Pons (tissue), 1 donor: Measurements from ENCODE around the gene IL17RD.
A peak's percentile ranks its signal among the peaks of the same experiment; 100 is the strongest.
"Not testable (repeated sequence)": the region's sequence is repeated elsewhere in the genome, so short reads cannot be mapped to it uniquely, and the experiment has no call there.

Source experiments
- DNase-seq: peaks from one replicate; pipeline ENCODE4 v3.0.0-alpha.2; 2016; ENCODE audit warnings: low spot score

IL17RD gene

DNA sequence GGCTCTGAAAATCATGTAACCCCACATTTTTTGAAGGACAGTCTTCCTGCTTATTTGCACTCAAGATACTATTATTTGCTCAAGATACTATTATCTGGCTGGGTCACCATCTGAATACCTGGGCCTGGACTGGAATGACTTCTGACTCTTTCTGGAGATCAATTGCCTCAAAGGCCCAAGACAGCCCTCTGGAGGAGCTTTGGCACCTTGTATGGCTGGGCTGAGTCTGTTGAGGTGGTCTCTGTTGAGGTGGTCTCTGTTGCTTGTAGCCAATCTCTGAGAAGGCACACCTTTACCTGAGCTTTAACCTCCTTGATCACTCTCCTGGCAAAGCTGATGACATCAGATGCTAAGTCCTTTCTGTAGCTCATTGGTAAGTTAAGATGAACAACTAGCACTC is 71.7 kb downstream of the IL17RD start:
- no peak for DNase-seq

GRCh38 chr3:57091521-57092273 is 73.5 kb downstream of the IL17RD start:
- no peak for DNase-seq

GRCh38 chr3:57089043-57089442 is 76.1 kb downstream of the IL17RD start:
- no peak for DNase-seq

DNA sequence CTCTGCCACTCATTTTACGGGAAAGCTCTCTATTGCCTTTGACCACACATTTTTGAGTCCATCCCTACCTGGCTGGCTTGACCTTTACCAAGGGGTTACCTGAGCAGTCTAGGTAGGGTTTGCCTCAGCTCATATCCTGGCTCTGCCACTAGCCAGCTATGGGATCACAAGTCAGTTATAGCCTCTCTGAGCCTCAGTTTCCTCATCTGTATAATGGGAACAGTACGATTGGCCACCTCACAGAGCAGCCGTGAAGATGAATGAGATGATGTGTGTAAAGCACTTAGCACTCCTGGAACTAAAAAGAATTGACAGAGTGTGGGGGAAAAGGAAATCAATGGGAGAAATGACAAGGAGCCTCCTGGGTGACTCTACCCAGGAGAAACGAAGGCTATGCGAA is 76.7 kb downstream of the IL17RD start:
- DNase-seq, result no peak

DNA sequence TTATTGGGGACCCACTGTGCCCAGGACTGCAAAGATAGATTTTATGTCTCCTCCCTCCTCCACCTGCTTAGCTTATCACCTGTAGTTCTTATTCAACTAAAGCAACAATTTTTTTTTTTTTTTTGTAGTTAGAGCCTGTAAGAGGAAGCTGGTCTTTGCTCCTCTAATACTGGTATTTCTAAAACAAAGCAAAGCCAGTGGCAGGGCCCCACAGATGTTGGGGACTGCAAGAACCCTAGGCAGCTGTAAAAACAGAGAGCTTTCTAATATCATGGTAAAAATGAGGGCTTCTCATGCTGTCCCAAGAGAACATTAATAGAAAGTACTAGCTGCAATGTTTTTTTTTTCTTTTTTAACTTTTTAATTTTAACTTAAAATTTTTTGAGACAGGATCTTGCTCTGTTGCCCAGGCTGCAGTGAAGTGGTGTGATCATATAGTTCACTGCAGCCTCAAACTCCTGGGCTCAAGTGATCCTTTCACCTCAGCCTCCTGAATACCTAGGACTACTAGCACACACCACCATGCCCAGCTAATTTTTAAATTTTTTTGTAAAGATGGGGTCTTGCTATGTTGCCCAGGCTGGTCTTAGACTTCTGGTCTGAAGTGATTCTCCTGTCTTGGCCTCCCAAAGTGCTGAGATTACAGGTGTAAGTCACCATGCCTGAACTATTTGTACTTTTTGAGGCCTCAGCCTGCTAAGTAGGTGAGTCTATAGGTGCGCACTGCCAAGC is 77.6 kb downstream of the IL17RD start:
- no peak for DNase-seq

DNA sequence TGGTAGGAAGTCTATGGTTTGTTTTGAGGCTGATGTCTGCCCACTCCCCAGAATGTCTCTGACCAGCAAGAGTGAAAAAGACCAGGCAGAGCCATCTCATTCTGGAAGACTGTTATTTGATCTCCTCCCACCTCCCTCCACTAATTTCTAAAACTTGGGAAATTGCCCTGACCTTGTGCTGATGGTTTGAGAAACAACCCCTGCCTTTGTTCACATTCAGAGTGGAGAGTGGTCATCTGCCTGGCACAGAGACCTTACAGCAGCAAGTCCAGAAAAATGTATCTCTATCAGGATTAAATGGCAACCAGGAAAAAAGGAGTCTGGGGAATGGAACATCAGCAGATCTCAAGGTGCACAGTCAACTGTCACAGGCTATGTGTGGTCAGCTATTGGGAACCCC is 79.0 kb downstream of the IL17RD start:
- DNase-seq, result peak; percentile 90

- no peak for DNase-seq
Observed at GRCh38 chr3:57085211-57085610, 79.9 kb downstream of the IL17RD start.

DNA sequence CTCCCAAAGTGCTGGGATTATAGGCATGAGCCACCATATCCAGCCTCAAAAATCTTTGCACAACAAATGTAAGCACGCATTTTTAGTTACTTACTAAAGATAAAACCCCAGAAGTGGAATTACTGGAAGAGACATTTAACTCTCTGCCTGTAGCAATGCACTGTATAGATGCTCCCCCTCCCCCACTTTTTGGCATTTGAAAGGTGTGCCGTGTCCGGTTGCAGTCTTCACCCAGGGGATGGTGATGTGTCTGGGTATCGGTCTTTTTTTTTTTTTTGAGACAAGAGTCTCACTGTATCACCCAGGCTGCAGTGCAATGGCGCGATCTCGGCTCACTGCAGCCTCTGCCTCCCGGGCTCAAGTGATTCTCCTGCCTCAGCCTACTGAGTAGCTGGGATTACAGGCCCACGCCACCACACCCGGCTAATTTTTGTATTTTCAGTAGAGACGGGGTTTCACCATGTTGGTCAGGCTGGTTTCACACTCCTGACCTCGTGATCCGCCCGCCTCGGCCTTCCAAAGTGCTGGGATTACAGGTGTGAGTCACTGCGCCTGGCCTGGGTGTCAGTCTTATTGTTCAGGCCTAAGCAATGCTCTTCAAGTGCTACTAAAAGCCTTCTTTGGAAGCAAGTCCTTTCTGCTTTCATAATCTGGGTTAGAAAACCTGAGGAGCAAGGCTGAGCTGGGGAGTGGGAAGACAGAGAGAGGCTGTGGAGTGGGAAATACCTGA is 81.7 kb downstream of the IL17RD start:
- not testable (repeated sequence) for DNase-seq

- no peak for DNase-seq
Observed at GRCh38 chr3:57082481-57082880, 82.7 kb downstream of the IL17RD start.

- DNase-seq, result no peak
Observed at GRCh38 chr3:57081173-57081572, 84.0 kb downstream of the IL17RD start.

GRCh38 chr3:57080171-57080570 is 85.0 kb downstream of the IL17RD start:
- no peak for DNase-seq

- no peak for DNase-seq
Observed at GRCh38 chr3:57079474-57079831, 85.7 kb downstream of the IL17RD start.

DNA sequence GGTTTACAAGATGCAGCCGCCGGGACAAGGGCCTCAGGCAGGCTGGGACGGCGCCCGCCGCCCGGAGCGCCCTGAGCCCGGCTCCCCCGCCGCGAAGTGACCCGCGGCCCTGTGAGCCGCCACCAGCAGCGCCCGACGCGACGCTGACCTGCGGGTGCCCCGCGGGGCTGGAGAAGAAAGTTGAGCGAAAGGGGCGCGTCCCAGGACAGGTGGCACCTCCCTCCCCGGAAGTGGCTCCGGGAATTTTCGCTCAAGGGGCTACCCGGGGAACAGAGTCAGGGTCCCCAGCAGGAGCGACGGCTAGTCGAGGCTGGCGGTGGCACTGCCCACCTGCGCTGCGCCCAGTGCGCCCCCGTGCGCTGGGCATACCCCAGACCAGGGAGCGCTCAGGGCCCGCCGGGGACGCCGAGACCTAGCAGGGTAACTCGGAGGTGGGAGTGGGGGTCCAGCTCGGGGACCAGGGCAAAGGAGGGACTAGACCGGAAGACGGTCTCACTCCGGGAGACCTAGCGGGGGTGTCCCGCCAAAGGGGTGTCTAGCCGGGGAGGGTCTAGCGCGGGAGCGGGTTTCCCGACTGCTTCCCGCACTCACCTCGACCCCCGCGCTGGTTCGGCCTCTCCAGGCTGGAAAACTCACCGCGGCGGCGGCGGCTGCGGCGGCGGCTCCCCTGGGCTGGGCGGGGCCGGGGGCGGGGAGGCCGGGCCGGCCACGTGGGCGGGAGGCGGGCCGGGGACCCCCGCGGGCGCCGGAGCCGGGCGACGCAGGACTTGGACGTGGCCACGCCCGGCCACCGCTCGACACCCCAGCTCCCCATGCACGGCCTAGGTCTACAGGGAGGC is 86.3 kb downstream of the IL17RD start:
- DNase-seq, result no peak

DNA sequence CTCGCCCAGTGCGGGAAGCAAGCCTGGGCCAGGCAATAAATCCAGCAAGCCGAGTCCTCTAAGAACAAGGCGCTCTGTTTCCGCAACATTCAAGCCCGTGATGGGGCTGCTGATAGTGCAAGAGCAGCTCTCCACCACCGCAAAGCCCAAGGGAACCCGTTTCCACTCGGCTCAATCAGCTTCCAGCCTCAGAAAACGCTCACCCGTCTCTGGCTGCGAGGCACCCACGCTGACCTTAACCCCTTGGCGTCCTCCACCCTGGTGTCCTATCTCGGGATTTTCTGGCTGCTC is 86.9 kb downstream of the IL17RD start:
- peak; percentile 60 for DNase-seq

DNA sequence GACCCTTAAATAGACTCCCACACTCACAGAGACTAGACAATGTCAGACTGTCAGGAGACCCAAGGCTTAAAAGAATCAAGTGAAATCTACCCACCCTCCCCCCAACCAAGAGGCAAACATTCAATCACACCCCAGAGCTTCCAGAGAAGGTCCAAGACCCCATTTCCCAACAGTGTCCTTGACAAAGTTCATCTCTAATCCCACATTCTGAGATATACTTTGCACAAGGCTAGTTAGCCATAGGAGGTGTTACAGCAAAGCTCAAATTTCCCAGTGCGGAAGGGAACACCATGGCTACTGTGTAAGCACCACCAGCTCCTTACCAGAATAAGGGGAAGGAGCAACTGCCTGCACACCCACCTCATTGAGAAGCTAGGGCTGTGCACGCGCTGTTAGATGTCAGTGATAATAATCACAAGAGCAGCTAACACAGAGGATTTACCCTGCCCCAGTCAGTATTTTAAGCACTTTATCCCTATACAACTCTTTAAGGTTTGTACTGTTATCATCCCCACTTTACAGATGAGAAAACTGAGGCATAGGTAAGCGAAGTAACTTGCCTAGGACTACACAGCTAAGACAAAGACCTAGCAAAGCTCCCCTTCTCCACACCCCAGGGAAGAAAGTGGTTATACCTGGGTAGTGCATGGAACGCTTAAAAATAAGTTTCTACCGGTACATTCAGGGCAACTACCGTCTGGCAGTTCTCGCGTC is 87.4 kb downstream of the IL17RD start:
- no peak for DNase-seq

DNA sequence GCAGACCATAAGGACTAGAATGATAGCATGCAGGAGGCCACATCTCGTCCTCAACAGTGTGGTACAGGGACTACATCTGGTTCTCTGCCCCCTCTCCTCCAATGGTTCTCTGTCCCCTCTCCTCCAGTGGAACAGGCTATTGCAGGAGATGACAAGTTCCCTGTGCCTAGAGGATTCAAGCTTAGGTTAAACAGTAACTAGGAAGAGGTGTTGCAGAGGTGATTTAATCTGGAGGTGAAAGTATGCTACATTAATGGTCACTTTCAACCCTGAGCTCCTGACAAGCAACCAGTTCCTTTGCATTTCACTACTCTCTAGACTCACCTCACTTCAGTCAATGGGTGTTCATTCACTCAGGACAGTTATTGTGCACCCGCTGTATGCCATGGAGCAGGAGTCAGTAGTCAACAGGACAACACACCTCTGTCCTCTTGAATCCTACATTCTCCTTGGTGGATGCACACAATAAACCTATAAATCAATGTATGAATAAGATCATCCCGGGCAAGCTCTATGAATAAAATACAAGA is 88.7 kb downstream of the IL17RD start:
- no peak for DNase-seq

- DNase-seq, result no peak
Observed at GRCh38 chr3:57074135-57074534, 91.0 kb downstream of the IL17RD start.

- DNase-seq, result no peak
Observed at GRCh38 chr3:57073628-57074027, 91.5 kb downstream of the IL17RD start.

GRCh38 chr3:57069503-57069902 is 95.7 kb downstream of the IL17RD start:
- no peak for DNase-seq

DNA sequence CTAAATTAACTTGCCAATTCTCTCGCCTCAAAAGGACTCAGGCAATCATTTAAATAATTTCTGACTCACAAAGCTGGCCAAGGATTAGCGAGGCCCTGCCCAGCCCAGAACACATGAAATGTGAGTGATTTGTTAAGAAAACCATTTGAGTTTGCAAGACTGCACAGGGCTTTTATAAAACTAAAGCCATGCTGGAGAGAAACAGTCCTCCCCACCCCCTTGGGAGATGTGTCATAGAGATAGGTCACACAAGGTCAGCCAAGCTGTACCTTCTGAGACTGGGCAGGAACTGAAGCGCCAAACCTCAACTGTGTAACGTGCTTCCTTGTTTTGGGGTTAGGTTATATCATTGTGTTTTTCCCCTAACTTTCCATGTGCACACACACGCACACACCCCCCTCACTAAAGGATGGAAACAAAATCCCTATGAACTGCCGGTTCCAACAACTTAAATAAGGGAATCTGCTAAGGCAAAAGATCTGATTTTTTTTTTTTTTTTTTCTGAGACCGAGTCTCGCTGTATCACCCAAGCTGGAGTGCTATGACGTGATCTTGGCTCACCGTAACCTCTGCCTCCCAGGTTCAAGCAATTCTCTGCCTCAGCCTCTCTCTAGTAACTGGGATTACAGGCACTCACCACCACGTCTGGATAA is 96.6 kb downstream of the IL17RD start:
- no peak for DNase-seq

GRCh38 chr3:57066471-57066870 is 98.7 kb downstream of the IL17RD start:
- DNase-seq, result no peak
